ENCODE data around the gene RPS14. TPM values are rescaled to one million over a fixed set of nuclear protein-coding genes. Genes with fewer than 3 reads are reported as not detected.
A peak's percentile ranks its signal among the peaks of the same experiment; 100 is the strongest.

RPS14 gene
- total and polyA plus RNA-seq, 12 donors = 984 to 4,233 (median 1,252) TPM

DNA sequence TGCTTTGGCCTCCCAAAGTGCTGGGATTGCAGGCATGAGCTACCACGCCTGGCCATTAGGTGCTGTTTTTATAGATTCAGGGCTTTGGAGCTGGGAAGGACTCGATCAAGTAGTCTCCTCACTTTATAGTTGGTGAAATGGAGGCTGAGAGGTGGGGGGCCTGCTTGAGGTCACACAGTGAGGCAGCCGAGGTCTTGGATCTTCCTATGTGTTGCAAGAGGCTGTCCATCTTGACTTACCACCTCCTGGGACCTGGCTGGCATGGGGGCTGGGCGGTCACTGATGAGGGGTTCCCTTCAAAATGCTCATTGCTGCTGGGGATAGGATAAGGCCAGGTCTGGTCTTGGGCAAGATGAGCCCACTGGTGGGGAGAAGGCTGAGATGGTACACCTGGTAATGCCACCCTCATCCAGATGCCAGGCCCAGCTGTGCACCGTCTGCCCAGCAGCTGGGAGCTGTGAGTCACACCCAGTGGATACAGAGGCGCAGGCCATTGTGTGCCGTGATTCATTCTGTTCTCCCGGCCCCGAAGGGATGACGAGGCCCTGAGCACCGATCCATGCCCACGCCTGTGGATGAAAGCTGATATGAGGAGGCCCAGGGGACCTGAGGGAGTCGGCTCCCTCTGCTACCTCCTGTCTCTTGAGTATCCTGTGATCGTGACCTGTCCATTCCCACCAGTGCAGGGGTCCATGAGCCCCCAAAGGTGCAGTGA is 47.9 kb upstream of the RPS14 start:
- WGBS, 2 donors = 35 to 43% methylated on average over 14 of the region's 14 CpGs
- intact Hi-C loops (cut with DNase I) = no loop called here
- peak; percentile 35 to 90 (median 64) for ATAC-seq

DNA sequence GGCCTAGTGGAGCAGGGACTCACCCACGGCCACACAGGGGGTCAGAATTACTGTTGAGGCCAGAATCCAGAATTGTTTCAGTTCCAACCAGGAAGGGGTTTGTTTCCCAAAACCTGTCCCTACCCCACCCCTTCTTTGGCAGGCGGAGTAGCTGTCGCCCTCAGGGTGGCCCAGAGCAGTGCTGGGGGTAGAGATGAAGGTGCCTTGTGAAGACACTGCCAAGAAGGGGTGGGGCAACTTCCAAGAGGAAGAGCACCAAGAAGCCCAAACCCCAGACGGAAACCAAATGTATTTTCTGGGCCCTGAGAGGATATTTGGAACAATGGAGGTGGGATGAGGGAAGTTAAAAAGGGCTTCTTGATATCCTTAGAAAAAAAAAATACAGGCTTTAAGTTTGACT is 47.0 kb upstream of the RPS14 start:
- DNase-seq = peak in 1 of 2 donors; percentile 64
- intact Hi-C loops (cut with DNase I) = no loop called here
- TF ChIP-seq, protein P1, sequence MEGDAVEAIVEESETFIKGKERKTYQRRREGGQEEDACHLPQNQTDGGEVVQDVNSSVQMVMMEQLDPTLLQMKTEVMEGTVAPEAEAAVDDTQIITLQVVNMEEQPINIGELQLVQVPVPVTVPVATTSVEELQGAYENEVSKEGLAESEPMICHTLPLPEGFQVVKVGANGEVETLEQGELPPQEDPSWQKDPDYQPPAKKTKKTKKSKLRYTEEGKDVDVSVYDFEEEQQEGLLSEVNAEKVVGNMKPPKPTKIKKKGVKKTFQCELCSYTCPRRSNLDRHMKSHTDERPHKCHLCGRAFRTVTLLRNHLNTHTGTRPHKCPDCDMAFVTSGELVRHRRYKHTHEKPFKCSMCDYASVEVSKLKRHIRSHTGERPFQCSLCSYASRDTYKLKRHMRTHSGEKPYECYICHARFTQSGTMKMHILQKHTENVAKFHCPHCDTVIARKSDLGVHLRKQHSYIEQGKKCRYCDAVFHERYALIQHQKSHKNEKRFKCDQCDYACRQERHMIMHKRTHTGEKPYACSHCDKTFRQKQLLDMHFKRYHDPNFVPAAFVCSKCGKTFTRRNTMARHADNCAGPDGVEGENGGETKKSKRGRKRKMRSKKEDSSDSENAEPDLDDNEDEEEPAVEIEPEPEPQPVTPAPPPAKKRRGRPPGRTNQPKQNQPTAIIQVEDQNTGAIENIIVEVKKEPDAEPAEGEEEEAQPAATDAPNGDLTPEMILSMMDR (IDR thresholded peaks at IDR 0.05) = no peak
- 56 to 67% methylated on average over 4 of the region's 4 CpGs for whole genome bisulfite sequencing, 2 donors
- H3K27me3 ChIP-seq = no peaks in the 10 kb centered on the region
- H3K9me3 ChIP-seq = no peaks in the 10 kb centered on the region
- peaks cover 0 to 39% (median 0%) of the 10 kb centered on the region in 9 donors for H3K36me3 ChIP-seq
- H3K27ac ChIP-seq = peak overlapping the region; percentile 52 to 93 (median 85)
- ATAC-seq = peak in 6 of 8 donors; percentile 5 to 63 (median 42)
- H3K4me1 ChIP-seq = peaks cover 48 to 88% (median 74%) of the 10 kb centered on the region in 9 donors
- peak overlapping the region in 1 of 10 donors; percentile 1 for H3K4me3 ChIP-seq

More for the DNA sequence above, 47.9 kb upstream of the RPS14 start:
- TF ChIP-seq, protein P1 (IDR thresholded peaks at IDR 0.05) = no peak
- DNase-seq = peak in 1 of 2 donors; percentile 58
- peaks cover 40 to 88% (median 74%) of the 10 kb centered on the region in 9 donors for H3K4me1 ChIP-seq
- H3K27ac ChIP-seq = peak overlapping the region; percentile 52 to 93 (median 85)
- peaks cover 0 to 35% (median 0%) of the 10 kb centered on the region in 9 donors for H3K36me3 ChIP-seq
- peak overlapping the region in 1 of 10 donors; percentile 1 for H3K4me3 ChIP-seq
- no peaks in the 10 kb centered on the region for H3K9me3 ChIP-seq
- no peaks in the 10 kb centered on the region for H3K27me3 ChIP-seq

DNA sequence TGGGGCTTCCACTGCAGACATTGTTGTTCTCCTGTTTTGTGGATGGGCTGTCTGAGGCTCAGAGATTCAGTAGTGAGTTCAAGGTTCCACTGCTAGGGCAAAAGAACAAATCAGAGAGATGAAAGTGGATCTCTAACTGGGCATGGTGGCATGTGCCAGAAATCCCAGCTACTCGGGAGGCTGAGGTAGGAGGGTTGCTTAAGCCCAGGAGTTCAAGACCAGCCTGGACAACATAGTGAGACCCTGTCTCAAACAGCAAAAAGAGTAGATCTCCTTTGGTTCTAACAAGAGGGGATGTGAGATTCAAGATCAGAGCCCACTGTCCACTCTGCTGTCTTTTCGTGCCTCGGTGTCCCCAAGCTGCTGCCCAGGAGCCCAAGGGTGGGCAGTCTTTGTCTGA is 46.6 kb upstream of the RPS14 start:
- TF ChIP-seq, protein P1 (IDR thresholded peaks at IDR 0.05) = no peak
- 65 to 73% methylated on average over 3 of the region's 3 CpGs for WGBS, 2 donors
- intact Hi-C loops (cut with DNase I) = no loop called here
- ATAC-seq (no peak), DNase-seq (no peak)
- peak overlapping the region in 9 of 10 donors; percentile 64 to 93 (median 85) for H3K27ac ChIP-seq
- H3K4me3 ChIP-seq = no peak overlapping the region
- H3K36me3 ChIP-seq = peaks cover 0 to 38% (median 0%) of the 10 kb centered on the region in 9 donors
- H3K9me3 ChIP-seq = no peaks in the 10 kb centered on the region
- no peaks in the 10 kb centered on the region for H3K27me3 ChIP-seq
- H3K4me1 ChIP-seq = peaks cover 48 to 88% (median 74%) of the 10 kb centered on the region in 9 donors

DNA sequence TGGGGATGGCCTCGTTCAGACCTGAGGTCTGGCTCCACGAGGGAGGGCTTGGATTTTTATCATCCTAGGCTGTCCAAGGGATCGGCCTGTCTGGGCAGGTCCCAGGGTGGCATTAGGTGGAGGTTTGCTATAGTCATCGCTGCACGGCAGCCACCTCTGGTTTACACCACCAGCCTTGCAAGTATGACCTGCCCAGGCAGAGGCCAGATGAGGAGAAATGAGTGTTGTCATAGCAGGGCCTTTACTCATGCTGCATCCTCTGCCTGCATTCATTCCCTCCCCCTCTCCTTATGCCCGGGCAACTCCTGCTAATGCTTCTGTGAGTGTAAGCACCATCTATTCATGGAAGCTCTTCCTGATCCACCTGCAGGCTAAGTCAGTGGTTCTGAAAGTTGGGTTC is 43.1 kb upstream of the RPS14 start:
- Histone ChIP-seq H3K4me3 (no peak overlapping the region), H3K36me3 (peaks cover 0 to 29% (median 0%) of the 10 kb centered on the region in 9 donors), H3K27me3 (no peaks in the 10 kb centered on the region), H3K27ac (peak overlapping the region in 8 of 10 donors; percentile 43 to 99 (median 96)), H3K9me3 (no peaks in the 10 kb centered on the region), H3K4me1 (peaks cover 49 to 88% (median 75%) of the 10 kb centered on the region in 9 donors)
- DNase-seq (no peak), ATAC-seq (no peak)
- intact Hi-C loops (cut with DNase I) = no loop called here
- TF ChIP-seq, protein P1 (IDR thresholded peaks at IDR 0.05) = no peak
- 60 to 62% methylated on average over 6 of the region's 6 CpGs for WGBS, 2 donors
